Right ventricle myocardium superior (tissue), 1 donor: ENCODE data around the gene ADI1. TPM values are rescaled to one million over a fixed set of nuclear protein-coding genes. Genes with fewer than 3 reads are reported as not detected.
A peak's percentile ranks its signal among the peaks of the same experiment; 100 is the strongest.
"Not testable (repeated sequence)": the region's sequence is repeated elsewhere in the genome, so short reads cannot be mapped to it uniquely, and the experiment has no call there.

Source experiments
- ATAC-seq: fragments of 200-7000 bp; cut with Tn5 transposase; one replicate; pipeline ENCODE4 v1.9.1; 2020; ENCODE audit warnings: mild to moderate bottlenecking; ENCODE audit not compliant: poor library complexity
- DNase-seq: peaks from one replicate; pipeline ENCODE4 v3.0.0-alpha.2; 2020
- intact Hi-C: fragments of 100-400 bp; cut with DNase I; formaldehyde crosslinking; loops from one replicate; pipeline ENCODE4 v1.11.2; 2022
- total RNA-seq: library from RNA; stranded (reverse); fragmentation: NEBNext Ultra II Directional; extraction: Animal tissue kit (Norgen Biotek cat#: 25700); gene quantifications from one replicate; pipeline ENCODE4 v1.2.1, GENCODE V29; 2021
- donor health status: DM: no; HTN: yes; CAD: no; lungs with severe emphysema.

ADI1 gene
- total RNA-seq, 1 donor from 2014 or later, result 141 TPM

- ATAC-seq (no peak), DNase-seq (no peak)
- intact Hi-C loops, result no loop called here
Observed at GRCh38 chr2:3503046-3503445, 16.3 kb downstream of the ADI1 start.

DNA sequence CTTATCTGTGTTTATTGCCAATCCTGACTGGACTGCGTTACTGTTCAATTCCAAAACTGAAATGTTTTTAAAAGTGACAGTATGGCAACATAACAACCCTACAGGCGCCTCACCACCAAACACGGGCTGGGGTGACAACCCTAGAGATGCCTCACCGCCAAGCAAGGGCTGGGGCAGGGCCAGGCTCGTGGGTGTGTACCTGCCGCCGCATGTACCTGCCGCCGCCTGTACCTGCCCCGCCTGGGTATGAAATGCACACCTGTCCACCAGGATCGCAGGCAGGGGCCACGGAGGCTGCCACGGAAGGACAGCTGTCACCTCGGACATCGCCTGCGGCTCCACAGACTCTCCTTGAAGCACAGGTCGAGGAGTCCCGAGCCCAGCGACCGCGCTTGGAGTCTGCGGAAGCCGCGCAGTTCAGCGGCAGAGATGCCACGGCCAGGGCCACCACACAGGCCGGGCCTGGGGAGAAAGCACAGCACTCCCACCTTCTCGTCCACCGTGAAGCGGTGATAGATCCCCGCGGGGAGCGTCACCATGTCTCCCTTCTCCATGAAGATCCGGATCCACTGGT lies 18.9 kb downstream of the ADI1 start:
- DNase-seq, result no peak
- no peak for ATAC-seq

GRCh38 chr2:3498783-3499394 lies 20.4 kb downstream of the ADI1 start:
- ATAC-seq (no peak), DNase-seq (no peak)
- intact Hi-C loops, result no loop called here

More for the DNA sequence above, 18.9 kb downstream of the ADI1 start:
- intact Hi-C loops, result no loop called here

- DNase-seq, ATAC-seq, intact Hi-C loops: not testable (repeated sequence)
Observed at GRCh38 chr2:3496708-3497080, 22.6 kb downstream of the ADI1 start.

- no peak for DNase-seq
- no peak for ATAC-seq
- intact Hi-C loops, result no loop called here
Observed at GRCh38 chr2:3494984-3495666, 24.2 kb downstream of the ADI1 start.

GRCh38 chr2:3493615-3494007 lies 25.7 kb downstream of the ADI1 start:
- DNase-seq (no peak), ATAC-seq (peak; percentile 76)
- intact Hi-C loops, result no loop called here

DNA sequence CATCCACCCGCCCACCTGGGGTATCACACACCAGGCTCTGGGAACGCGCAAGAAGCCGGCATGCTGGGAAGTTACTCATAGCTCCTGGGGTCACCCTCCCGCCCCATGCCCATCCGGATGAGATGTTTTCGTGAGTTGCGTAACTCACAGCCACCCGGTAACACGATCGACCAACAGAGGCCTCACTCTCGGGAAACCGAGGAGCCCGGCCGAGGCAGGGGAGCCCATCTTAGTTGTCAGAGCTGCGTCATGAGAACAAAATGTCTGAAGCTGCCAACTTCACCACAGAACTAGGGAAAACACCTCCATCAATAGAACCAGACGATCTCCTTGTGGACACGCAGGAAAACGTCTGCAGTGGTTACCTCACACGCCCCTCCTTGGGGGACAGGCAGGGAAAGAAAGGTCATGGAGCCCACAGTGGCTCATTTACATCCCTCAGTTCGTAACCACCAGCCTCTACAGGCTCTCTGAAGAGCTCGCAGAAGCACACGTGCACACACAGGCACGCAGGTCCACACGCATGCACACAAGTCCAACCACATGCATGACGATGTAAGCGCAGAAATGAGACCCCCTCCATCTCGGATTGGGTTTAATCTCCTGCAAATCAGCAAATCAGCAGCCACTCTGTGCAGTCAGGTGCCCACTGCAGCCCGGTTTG lies 26.2 kb downstream of the ADI1 start:
- DNase-seq (no peak), ATAC-seq (peak; percentile 12)
- intact Hi-C loops, result no loop called here

DNA sequence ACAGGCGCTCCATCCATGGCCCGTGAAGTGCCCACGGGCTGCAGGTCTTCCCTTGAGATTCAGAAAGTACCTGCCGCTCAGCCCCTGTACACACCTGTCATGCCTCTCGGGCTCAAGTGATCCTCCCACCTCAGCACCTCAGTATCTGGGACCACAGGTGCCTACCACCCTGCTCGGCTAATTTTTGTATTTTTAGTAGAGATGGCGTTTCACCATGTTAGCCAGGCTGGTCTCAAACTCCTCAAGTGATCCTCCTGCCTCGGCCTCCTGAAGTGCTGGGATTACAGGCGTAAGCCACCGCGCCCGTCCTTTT lies 26.9 kb downstream of the ADI1 start:
- DNase-seq, ATAC-seq, intact Hi-C loops: not testable (repeated sequence)

- ATAC-seq, result no peak
- DNase-seq, result no peak
- intact Hi-C loops, result no loop called here
Observed at GRCh38 chr2:3491716-3492474, 27.4 kb downstream of the ADI1 start.

- DNase-seq, result no peak
- no peak for ATAC-seq
- intact Hi-C loops, result no loop called here
Observed at GRCh38 chr2:3491306-3491705, 28.0 kb downstream of the ADI1 start.

DNA sequence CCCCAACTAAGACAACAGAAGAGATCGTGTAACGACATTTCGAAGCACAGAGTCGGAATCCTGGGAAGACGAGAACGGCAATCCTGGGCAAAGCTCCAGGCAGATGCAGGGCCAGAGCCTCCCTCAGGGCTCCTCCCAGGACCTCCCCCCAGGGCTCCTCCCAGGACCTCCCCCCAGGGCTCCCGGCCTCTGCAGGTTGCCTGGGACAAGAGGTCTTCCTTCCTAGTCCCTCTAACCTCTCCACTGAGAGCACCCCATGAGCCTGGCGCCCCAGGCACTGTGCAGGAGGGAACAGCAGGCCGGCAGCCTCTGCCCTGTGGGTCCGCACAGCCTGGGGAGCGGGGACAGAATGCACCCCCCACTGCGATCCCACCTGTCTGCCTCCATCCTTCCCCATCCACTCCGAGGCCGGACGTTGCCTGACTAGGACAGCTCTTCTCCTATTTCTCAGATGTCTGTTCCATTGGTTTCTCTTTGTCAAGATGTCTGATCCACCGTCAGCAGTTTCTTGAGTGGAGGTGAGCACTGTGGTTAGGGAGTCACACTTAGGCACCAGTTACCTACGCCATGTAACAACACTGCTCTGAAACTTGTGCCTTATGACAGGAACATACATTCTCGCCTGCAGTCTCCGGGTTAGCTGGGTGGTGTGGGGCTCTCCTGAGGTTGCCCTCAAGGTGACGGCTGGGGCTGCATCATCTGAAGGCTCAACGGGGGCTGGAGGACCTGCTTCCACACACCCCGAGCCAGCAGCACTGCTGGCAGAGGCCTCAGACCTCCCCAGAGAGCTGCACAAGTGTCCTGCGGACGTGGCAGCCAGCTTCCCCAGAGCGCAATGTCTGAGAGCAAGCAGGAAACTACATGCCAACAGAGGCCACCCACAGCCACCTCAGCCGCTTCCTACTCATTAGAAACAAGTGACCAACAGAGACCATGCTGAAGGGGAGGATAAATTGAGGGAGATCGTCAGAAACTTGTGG lies 28.9 kb downstream of the ADI1 start:
- DNase-seq, result no peak
- no peak for ATAC-seq
- intact Hi-C loops, result no loop called here

- DNase-seq (no peak), ATAC-seq (no peak)
- intact Hi-C loops, result no loop called here
Observed at GRCh38 chr2:3489764-3490115, 29.6 kb downstream of the ADI1 start.

GRCh38 chr2:3488855-3489763 lies 30.2 kb downstream of the ADI1 start:
- ATAC-seq (no peak), DNase-seq (no peak)
- intact Hi-C loops, result no loop called here

GRCh38 chr2:3488061-3488531 lies 31.2 kb downstream of the ADI1 start:
- DNase-seq (peak; percentile 28), ATAC-seq (no peak)
- intact Hi-C loops, result no loop called here

DNA sequence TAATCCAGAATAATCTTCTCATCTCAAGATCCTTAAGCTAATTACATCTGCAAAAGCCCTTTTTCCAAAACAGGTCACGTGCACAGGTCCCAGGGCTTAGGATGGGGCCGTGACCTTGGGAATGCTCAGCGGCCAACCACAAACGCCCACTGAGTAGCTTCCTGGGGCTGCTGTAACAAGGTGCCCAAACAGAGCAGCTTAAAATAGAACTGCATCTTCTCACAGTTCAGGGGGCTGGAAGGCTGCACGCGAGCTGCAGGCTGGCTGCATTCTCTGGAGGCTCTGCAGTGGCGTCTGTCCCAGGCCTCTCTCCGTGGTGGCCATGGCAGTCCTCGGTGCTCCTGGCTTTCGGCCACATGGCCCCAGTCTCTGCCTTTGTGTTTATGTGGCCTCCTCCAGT lies 31.9 kb downstream of the ADI1 start:
- DNase-seq (peak; percentile 62), ATAC-seq (peak; percentile 18)
- intact Hi-C loops, result no loop called here

DNA sequence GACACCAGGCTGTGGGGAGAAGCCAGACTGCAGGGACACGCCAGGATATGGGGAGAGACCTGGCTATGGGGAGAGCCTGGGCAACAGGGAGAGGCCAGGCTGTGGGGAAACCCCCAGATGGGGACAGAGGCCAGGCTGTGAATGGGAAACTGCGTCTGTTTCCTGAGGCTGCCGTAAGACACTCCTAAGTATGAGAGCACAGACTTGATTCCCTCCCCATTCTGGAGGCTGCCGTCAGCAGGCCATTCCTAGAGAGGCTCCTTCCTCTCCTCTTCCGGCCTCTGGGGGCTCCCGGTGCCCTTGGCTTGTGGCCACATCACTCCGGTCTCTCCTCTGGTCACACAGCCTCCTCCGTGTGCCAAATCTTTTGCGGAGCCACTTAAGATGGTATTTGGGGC lies 32.3 kb downstream of the ADI1 start:
- intact Hi-C loops, result no loop called here
- DNase-seq, result no peak
- no peak for ATAC-seq
